GM10847 (cell line): Measurements from ENCODE around the gene RALBP1.

Experiments
- POLR2A ChIP-seq: IDR thresholded peaks from 2 replicates; pipeline ENCODE4 v1.6.1; 2011; ENCODE audit not compliant: insufficient read length; ENCODE audit errors: extremely low read depth

The RALBP1 gene

DNA sequence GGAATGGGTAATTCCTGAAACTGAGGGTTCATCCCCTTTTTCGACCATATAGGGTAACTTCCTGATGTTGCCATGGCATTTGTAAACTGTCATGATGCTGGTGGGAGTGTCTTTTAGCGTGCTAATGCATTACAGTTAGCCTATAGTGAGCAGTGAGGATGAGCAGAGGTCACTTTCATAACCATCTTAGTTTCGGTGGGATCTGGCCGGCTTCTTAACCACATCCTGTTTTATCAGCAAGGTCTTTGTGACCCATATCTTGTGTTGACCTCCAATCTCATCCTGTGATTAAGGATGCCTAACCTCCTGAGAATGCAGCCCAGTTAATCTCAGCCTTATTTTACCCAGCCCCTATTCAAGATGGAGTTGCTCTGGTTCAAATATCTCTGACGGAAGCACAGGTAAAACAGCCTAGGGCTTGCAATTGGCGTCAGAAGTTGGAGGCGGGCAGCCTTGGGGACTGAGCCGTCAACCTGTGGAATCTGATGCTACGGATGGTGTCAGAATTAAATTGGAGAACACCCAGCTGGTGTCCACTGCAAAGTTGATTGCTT, 19.5 kb downstream of the RALBP1 start:
- TF ChIP-seq POLR2A, result no peak

DNA sequence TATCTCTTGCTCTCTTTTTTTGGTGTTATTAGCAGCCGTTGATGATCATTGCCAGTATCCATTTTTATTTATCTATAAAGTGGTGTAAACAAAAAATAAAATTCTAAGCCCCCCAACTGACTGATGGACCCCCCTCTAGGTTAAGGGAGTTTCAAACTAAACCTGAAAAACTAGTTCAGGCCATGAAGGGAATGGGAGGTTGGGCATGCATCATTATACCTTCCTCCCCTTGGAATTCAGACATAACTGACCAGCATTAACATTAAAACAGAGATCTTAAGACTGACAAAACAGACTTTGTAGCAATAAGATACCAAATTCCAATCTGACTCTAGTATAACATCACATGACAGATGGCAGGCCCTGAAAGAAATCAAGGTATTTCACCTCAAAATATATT, 20.2 kb downstream of the RALBP1 start:
- no peak for TF ChIP-seq POLR2A

DNA sequence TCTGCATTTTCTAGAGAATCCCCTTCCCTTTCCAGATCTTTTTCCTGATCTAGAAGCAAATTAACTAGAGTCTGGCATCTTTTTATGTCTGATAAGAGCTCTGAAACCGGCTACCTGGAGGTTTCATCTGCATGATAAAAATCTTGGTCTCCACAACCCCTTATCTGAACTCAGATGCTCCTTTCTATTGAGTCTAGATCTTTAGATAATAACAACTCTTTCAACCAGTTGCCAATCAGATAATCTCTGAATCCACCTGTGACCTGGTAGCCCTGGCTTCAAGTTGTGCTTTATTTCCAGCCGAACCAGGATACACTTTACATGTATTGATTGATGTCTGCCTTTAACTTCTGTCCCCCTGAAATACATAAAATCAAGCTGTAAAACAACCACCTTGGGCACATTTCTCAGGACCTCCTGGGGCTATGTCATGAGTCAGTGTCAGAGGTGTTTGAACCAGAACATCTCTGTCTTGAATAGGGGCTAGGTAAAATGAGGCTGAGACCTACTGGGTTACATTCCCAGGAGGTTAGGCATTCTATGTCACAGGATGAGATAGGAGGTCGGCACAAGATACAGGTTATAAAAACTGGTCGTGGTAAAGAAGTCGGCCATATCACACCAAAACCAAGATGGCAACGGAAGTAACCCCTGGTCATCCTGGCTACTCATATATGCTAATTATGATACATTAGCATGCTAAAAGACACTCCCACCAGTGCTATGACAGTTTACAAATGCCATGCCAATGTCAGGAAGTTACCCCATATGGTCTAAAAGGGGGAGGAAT, 20.8 kb downstream of the RALBP1 start:
- no peak for TF ChIP-seq POLR2A

DNA sequence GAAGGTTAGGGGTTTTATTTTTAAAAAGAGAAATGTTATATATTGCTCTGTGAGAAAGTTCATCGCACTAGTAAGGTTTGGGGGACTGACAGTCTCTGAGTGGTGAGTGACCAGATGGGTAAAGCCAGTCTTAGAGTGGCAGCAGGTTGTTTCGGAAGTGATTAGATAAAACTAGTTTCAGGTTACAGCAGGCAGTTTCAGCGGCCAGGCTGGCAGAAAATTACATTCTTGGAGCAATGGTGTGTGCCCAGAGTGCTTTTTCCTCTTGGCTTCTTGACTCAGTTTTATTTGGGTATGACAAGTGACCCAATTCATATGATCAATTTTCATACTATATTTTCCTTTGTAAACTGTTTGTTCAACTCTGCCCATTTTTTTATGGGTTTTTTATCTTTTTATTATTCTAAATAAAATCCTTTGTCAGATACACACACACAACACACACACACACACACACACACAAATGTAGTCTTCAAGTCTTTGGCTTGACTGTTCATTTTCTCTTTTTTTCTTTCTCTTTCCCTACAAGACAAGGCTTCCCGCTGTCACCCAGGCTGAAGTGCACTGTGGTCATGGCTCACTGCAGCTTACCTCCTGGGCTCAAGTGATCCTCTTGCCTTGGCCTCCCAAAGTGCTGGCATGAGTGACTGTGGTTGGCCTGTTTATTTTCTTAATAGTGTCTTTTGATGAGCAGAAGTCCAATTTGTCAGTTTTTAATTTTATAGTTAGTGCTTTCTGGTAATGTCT, 30.9 kb downstream of the RALBP1 start:
- no peak for TF ChIP-seq POLR2A

DNA sequence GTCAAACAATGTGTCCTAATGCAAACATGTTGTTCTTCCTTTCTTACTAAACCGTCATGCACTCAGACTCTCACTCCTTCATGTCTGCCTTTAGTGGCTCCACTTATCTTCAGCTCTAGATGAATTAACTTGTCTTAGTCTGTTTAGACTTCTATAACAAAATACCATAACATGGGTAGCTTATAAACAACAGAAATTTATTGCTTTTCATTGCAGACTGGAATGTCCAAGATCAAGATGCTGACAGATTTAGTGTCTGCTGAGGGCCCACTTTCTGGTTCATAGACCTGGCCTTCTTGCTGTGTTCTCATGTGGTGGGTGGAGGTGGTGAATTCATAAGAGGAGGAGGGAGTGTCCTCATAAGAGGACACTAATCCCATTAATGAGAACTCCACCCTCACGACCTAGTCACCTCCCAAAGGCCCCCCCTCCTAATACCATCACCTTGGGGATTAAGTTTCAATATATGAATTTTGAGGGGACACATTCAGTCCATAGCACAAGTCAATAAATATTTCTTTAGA, 32.3 kb downstream of the RALBP1 start:
- no peak for TF ChIP-seq POLR2A

DNA sequence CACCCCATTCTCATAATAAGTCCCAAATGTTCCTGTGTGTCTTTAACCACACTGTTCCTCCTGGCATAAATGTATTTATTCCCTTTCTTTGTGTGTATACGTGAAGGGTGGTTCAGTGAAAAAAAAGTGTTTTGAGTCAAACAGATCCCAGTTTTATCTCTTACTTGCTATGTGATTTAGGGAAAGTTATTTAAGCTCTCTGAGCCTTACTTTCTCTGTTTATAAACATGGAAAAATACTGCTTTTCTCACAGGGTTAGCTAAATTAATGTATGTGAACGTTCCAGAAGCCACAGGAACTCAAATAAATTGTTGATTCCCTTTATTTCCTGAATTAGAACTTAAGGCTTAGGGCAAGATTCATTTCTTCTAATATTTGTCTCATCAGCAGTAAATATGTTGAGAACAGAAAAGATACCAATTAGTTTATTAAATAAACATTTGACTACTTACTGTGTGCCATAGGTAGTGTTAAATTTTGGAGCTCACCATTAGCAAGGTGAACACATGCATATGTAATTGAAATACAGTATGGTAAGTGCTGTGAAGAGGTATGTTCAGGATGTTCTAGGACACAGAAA, 33.2 kb downstream of the RALBP1 start:
- TF ChIP-seq POLR2A, result no peak

DNA sequence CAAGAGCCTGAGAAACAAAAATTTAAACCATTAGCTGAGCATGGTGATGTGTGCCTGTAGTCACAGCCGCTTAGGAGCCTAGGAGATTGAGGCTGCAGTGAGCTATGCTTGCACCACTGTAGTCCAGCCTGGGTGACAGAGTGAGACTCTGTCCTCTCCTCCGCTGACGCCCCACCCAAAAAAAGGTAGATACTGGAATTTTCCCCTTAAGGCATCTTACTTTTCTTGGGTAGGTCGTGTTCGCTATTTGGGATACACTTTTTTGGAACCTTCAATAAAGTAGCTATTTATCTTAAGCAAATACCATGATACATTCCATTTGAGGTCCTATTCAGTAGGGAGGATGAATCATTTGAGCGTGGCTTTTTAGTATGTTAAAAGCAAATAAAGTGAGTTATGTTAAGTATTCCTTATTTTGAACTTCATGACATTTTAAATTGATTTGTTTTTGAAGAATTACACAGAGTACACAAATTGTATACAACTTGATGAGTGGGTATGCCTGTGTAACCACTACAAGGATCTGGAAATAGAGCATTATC, 38.7 kb downstream of the RALBP1 start:
- TF ChIP-seq POLR2A, result no peak

DNA sequence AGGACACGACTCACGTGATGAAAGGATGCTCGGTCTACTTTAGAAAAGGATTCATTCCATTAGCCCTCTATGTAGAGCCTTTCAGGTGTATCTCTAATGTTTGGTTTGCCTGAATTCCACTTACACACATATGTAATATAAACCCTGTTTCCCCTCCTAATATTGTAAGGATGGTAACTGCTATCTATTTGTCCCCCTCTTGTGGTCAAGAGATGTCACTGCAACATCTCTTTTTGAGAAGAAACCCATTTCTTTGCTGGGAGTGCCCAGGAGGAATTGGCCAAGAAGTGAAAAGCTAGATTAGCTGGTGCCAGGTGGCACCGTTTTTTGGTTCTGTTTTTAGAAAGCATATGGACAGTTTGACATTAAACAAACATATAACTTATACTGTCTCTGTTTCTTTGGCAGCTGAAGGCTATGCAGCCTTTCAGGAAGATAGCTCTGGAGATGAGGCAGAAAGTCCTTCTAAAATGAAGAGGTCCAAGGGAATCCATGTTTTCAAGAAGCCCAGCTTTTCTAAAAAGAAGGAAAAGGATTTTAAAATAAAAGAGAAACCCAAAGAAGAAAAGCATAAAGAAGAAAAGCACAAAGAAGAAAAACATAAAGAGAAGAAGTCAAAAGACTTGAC, 41.2 kb downstream of the RALBP1 start:
- TF ChIP-seq POLR2A, result no peak

DNA sequence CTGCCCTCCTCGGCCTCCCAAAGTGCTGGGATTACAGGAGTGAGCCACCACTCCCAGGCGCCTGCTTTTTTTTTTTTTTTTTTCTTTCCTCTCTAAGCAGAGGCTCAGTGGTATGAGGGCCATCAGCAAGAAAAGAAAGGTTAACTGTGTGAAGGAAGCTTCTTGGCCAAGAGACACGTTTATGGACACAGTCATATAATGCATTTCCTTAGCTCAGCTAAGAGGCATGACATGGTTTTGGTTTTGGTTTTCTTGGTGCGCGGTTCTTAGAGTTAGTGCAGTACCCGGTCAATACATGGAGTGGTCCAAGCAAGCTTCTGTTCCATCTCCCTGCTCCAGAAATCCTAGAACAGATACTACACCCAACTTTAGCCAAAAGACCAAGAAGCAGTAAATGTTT, 42.6 kb downstream of the RALBP1 start:
- no peak for TF ChIP-seq POLR2A

DNA sequence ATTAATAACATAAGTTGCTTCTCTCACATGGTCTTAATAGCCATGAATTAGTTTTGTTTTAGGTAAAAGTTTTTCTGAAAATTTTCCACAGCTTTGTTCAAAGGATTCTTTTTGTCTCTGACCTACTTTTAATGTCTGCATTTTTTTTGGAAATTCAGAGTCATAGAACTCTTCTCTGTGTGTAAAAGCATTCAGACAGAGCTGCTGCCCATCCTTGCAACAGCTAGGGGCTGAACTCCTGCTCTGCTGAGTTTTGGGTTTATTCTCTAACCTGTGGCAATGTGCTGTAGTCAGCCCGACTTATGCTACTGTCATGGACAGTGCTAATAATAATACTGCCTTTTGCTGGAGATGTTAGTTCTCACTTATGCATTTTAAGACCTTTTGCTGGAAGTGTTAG, 44.1 kb downstream of the RALBP1 start:
- no peak for TF ChIP-seq POLR2A

DNA sequence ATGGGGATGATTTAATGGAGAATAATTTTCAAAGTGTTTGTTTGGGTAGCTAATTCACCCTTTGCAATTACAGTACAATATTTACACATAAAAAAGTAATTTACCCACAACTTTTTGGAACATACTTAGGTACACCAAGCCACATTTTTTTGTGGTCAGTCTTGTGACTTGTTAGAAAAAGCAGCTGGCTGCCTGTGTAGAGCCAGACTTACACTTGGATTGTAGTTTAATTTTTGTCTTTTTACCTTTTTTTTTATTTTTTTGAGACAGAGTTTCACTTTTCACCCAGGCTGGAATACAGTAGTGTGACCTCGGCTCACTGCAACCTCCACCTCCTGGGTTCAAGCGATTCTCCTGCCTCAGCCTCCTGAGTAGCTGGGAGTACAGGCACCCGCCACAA, 45.4 kb downstream of the RALBP1 start:
- no peak for TF ChIP-seq POLR2A

DNA sequence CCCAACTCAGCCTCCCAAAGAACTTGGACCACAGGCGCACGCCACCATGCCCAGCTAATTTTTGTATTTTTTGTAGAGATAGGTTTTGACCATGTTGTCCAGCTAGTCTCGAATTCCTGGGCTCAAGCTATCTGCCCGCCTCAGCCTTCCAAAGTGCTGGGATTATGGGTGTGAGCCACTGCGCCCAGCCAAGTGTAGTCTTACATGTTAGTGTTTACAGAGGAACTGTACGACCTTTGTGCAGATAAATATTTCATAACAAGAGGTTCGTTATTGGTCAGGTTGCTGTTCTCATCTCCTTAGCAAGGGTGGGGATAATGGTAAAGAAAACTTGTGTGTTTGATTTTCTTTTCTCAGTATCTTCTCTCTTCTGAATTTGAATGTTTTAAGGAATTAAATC, 46.5 kb downstream of the RALBP1 start:
- no peak for TF ChIP-seq POLR2A

DNA sequence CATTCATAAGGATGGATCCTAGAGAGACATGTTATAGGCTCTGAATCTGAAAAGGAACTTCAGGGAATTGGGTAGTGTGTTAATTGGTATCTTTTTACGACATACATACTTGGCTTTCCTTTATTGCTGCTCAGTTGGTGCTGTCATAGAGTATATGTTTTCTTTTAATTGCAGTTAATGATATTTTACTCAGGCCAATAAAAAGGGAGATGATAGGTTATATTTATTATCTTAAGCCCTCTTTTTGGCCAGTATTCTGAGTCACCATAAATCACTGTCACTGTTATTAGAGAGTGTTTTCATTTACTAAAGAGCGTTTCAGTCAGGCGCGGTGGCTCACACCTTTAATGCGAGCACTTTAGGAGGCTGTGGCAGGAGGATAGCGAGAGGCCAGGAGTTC, 47.6 kb downstream of the RALBP1 start:
- no peak for TF ChIP-seq POLR2A

DNA sequence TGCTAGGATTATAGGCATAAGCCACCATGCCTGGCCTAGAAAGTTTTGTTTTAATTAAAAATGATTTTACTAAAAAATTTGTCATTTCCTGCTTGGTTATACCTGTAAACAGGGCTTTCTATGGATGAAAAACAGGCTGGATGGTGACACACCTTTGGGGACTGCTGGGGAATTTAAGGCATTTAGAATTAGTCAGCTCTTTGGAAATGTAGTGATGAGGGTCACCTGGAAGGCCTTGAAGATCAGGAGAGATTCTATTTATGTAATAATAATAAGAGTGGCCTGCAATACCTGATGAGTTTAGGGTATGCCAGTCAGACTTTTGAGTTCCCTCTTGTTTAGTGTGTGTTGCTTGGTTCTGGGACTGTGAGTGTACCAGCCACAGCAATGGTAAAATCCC, 51.1 kb downstream of the RALBP1 start:
- no peak for TF ChIP-seq POLR2A
